GM21717 (cell line): ENCODE measurements around the gene VPS39.

Source experiments
- ATAC-seq: cut with Tn5 transposase; IDR thresholded peaks from one replicate; pipeline ENCODE4 v1.9.1; 2021; ENCODE audit warnings: mild to moderate bottlenecking, moderate library complexity; ENCODE audit not compliant: unreplicated experiment

VPS39 gene

DNA sequence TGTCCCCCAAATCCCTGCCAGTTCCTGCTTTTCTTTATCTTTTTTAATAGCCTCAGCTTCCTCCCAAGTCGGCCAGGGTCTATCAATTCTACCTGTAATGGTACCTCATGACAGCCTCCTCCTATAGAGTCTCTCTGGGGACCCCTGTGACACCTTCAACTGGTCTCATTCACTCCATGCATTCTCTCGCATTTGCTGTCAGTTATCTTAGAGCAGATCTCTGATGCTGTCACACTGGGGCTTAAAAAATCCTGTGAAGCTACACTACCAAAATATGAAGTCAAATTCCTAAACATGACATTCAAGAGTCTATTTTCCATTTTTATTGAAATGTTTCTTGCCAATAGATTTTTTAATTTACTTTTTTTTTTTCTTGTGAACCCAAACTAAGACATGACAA lies 5.5 kb downstream of the VPS39 start:
- ATAC-seq: no peak

DNA sequence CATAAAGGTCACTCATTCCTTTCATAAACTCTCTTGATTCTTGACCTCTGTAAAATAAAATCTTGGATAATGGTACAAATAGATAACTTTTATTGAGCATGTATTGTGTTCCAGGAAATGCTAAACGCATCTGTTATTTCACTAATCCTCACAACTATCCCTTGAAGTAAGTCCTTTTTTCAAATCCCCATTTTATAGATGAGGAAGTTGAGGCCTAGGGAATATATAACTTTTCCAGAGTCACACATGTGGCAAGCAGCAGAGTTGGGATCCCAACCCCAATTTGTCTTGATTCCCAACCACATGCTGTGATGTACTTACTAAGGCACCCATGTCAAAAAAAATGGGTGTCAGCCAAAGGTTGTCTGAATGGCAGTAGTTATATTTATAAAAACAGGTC lies 6.3 kb downstream of the VPS39 start:
- ATAC-seq: no peak

DNA sequence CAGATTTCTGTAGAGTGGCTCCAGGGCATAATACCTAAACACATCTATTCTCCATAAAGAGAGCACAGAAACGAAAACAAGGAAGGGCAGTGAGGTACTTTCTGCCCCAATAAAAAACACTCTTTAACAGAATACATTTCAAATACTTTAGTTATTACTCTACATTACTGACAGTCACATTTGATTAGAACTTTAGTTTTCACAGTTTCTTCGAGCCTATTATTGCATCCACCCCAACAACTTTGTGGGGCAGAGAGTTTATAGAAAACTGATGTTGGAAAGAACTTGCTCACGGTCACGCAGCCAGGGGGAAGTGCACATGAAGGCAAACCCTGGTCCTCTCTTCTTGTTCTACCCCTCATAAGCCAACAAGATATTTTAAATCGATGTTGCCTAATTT lies 9.0 kb downstream of the VPS39 start:
- no peak for ATAC-seq

DNA sequence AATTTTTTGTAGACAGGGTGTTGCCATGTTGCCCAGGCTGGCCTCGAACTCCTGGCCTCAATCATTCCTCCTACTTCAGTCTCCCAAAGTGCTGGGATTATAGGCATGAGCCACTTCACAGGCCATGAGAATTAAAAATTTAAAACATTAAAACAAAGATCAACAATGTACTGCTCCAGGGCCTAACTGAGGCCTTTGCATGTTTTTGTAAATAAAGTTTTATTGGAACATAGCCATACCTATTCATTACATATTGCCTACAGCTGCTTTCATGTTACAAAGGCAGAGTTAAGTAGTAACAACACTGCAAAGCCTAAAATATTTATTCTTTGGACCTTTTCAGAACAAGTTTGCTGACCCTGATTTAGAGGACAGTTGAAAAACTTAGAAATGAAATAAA lies 9.6 kb downstream of the VPS39 start:
- no peak for ATAC-seq

DNA sequence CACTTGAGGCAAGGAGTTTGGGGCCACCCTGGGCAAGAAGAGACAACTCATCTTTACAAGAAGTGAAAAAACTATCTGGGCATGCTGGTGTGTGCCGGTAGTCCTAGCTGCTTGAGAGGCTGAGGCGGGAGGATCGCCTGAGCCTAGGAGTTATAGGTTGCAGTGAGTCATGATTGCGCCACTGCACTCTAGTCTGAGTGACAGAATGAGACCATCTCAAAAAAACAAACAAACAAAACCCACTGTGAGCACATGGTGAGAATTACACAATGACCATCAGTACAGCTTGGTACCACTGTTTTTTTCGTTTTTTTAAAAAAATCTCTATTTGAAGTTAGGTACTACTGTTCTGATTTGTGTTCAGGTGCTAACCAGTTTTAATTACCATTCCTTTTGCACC lies 13.6 kb downstream of the VPS39 start:
- ATAC-seq: no peak

DNA sequence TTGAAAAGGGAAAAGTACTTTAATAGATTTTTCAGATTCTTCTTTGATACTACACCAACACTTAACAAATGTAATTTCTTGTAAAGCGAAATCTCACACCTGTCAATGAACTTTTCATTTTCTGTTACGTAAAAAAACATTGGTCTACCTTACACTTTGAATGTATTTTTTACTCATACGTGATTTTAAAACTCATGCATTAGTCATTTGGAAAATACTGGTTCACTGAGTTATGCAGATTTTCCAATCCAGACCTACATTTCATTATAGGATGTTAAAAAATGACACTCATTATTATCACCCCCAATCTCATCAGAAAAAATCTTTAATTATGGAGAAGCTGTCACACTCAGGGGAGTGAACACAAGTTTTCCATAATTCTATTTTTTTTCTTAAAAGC lies 14.7 kb downstream of the VPS39 start:
- ATAC-seq: no peak

DNA sequence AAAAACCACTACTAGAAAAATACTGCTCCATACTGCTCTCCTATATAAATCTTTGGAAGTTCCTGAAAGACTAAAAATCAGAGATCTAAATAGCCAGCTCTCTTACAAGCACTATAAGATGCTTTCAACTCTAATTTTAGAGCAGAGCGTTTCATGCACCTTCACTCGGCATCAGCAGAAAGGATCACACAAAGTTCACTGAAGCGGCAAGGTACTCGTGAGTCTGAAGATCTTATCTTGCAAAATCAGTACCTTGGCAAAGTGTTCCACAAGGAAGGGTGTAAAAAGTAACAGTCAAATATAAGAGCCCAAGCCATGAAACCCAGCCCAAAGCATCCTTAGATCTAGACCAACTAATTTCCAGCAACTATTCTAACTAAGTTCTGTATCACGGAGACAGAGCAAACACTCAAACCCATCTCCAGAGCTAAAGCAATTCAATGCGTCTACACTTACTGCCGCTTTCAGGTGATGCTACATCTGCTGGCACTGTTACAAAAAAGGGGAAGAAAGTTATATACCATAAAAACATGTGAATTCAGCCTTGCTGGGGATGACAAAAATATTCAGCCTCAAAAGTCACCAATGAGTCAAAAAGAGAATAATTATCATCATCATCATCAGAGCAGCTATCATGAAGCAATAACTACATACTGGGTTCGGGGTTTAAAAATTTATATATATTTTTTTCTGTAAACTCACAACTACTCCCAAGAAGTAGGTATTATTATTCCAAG lies 16.3 kb downstream of the VPS39 start:
- no peak for ATAC-seq

DNA sequence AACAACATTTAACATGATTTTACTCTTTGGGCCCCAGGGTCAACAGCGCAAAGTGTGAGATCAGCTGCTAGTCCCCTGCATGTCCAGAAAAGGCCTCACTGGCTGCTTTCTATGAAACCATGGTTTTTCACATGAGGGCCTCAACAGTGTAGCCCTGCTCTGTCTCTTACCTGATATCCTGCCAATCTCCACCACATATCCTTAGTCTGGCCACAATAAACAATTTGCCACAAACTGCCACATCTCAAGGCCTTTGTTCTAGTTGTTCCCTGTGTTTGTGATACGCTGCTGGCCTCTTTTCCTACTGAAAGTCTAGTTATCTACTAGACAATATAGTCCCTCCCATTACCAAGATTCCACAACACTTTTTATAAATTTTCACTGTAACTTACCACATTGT lies 17.7 kb downstream of the VPS39 start:
- no peak for ATAC-seq

DNA sequence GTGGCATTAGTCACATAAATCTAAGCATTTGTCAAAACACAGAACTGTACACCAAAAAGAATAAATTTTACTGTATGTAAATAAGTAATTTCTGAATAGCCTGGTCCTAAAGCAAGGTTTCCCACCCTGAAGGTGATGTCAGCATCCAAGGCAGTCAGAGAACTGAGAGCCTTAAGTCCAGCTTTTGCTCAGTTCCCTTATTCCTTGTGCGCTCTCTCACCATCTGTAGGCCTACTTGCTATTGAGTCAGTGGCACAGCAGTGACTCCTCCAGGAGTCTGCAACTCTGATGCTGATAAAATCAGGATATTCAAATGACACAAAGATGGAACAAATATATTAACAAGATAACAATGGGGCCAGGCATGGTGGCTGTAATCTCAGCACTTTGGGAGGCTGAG lies 22.3 kb downstream of the VPS39 start:
- ATAC-seq: no peak

DNA sequence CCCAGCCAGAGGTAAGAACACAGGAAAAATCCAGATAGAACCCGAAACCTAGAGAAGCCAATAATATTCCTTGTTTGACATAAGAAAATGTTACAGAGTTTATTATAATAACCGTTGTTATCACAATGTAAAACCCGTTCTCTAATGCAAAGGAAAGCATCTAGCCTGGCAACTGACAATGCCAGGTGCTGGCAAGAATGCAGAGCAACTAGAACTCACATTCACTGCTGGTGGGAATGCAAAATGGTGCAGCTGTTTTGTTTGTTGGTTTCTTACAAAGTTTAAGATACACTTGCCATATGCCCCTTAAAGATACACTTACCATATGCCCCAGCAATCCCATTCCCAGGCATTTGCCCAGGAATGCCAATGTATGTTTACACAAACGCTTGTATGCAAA lies 23.4 kb downstream of the VPS39 start:
- no peak for ATAC-seq

DNA sequence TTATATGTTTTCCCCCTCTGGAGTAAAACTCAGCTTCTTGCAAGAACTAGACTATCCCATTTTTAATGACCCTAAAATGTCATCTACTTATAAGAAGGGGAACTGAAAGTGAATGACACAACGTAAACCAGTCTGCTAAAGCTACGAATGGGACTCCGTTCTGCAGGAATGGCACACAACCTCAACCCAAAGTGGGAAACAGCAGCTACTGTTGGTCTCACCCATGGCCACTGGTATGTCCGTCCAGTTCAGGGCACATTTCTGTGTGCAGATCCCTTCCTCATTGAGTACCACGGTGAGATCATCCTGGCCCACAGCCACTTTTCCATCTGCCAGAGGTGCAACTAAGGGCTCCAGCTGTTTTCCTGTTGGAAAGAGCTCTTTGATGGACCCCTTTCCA lies 23.8 kb downstream of the VPS39 start:
- no peak for ATAC-seq

DNA sequence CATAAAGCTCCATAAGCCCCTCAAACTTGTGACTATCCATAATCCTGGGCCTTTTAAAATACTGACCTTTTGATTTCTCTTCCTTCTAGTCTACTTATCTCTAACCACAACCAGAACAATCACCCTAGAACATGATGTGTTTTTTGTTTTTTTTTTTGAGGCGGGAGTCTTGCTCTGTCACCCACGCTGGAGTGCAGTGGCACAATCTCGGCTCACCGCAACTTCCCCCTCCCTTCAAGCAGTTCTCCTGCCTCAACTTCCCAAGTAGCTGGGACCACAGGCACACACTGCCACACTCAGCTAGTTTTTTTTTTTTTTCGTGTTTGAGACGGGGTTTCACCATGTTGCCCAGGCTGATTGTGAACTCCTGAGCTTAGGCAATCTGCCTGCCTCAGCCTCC lies 25.1 kb downstream of the VPS39 start:
- ATAC-seq: no peak

DNA sequence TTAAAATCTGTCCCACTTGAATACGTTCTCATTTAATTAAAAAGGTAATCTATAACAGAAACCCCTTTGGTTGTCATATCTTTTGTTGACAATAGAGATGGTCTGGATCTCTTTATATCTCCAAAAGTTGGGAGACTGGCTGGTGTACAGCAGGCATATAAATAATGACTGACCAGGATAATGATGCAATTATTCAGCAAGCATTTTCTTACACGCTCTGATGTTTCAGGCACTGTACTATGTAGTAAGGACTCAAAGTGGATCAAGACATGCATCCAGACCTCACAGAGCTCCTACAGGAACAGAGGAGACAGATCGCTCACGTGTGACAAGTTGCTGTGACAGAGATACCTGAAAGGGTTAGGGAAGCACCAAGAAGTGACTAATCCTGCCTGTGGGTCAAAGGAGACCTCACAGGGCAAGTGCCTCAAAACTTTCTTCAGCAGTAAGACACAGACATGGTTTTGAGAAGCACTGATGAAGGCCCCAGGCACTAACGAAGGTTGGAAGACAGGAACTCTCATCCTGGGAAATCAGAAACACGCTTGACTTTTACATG lies 25.7 kb downstream of the VPS39 start:
- ATAC-seq: no peak

DNA sequence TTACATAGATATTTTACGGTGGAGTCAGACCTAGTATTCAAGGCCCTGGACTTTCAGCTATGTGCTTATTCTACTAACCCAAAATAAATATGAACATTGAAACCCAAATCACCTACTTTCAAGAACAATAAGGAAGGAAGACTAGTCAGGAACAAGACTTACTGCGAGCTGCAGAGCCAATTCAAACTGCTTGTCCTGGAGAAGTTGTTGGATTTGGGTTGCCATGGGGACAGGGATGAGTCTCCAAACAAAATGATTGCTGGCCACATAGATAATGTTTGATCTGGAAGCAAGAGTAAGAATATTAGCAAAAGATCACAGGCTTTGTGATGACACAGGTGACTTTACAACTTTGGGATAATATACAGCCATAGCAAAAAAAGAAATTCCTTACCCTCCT lies 30.0 kb downstream of the VPS39 start:
- no peak for ATAC-seq

DNA sequence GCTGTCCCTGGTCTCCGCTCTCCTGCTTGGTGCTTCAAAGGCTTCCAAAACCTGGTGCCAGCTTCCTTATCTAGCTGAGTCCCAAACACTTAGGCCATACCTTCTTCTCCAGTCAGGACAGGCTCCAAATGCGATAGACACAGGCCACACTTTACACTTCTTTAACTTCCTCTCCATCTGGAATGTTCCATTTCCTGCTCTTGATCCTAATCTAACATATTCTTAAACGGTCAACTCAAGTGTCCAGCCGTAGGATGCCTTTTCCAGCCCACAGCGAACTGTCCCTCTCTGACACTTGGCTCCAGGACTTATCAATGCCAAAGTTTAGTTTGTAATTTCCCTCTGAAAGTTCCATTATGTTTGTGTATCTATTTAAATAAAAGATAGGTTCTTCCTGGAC lies 32.4 kb downstream of the VPS39 start:
- ATAC-seq: no peak

DNA sequence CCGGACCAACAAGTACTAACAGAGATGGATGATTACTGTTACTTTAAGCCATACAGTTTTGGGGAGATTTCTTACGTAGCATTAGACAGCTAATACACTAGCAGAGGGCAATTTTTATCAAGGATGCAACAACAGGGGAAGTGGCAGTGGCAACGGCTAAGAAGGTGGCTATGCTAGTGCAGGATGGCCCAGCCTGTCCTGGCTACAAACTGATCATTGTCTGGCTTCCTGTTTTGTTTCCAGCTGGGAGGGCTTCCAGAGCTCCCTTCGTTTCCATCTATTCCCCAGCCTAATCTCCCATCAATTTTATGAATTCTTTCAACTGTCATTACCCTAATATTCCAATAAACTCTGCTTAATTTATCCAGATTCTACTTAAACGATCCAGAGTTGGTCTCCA lies 35.6 kb downstream of the VPS39 start:
- no peak for ATAC-seq

DNA sequence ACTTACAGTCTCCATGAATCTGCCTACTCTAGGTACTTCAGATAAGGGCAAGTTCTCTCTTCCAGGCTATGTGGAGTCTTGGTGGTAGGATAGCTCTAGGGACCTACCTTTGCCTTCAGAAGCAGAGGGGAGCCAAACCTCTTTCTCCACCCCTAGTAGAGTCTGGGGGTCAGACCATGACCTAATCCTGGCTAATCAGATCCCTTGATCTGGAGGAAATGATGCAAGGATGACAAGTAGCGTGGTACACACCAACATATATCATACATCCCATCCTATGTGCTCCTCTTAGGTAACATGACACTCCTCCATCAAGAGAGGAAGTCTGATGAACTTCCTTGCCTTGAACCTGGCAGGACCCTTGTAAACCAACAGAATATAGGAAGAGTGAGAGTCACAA lies 36.3 kb downstream of the VPS39 start:
- no peak for ATAC-seq

DNA sequence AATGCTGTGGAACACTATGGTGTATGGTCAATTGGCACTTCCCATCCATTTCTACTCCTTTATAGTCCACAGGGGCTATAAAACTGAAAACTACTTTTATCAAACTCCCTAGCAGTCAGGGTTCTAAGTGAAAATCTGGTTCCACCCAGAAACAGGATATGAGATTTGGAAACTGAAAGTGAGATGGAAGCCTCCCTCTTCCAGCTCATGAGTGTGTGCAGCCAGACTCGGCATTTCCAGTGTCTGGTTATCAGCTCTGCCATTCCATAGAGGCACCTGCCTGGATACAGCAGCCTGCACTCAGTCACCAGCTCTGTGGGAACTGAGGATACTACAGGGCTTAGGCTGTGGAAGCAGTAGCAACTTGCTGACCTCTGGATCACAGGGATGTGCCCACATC lies 37.0 kb downstream of the VPS39 start:
- no peak for ATAC-seq

DNA sequence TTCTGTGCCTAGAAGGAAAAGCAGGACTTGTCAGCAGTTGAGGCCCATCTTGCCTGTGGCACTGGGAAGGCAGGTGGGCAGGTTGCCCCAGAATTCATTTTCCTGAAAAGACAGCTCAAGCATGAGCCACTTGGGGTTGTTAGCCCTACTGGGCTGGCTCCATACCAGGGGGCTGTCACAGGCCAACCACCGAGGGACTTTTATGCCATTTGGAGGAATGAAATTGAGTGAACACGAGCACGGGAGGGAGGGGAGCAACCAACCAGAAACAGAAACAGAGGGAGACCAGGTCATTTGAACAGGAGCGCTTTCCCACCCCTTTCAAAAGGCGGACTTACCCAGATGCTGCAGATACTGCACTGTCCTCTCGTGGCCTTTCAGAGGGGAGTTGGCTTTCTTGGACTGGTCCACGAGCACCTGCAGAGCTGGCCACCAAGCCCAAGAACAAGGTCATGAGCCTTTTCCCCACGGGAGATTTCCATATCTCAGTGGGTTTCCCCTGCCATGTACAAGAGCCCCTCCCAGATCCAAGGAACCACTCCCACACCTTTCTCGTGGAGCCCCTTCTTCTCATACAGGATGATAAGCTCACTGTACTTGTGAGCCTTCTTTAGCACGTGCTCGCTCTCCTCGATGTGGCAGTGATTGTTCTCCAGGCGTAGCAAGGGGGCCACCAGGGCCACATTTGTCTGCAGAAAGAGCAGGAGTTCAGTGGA lies 41.7 kb downstream of the VPS39 start:
- ATAC-seq: no peak

DNA sequence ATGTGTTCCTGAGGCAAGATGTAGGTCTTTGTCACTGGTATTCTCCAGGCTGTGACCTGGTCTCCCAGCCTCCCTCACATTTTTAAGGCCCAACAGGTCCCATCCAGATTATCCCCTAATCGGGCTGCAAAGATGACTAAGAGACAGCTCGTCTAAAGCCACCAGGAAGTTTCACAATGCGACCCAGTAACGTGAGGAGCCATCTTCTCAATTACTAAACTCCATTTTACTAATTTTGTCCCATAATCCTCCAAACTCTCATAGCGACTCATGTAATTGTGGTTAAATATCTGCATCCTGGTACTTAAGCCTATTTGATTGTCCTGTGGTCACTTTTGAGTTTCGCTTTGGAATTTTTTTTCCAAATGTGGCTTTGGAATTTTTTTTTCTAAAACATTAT lies 43.0 kb downstream of the VPS39 start:
- no peak for ATAC-seq

DNA sequence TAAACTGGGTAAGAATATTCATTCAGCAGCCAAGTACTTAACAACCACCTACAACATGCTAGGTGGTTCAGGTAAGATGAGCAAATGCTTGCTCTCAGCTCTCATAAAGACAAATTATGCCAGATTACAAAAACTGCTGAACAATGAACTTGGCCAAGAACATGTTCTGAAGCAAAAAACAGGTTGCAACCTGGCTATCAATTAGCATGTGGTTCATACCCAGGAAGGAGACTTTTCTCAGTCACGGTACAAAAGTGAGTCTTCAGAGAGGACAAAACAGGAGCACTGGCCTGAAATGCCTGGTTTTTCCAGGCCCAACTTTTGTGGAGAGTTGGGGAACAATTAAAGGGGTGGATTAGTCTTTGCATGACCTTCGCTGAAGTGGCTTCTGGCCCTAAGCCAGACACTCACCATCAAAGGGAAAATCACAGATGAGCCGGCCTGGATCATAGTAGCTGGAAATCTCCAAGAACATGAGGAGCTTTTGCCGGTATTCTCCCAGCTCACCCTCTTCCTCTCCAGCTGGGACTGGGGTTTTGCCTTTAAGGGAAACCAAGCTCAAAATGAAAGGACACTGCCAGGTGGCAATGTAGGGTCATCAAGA lies 44.1 kb downstream of the VPS39 start:
- ATAC-seq: no peak

DNA sequence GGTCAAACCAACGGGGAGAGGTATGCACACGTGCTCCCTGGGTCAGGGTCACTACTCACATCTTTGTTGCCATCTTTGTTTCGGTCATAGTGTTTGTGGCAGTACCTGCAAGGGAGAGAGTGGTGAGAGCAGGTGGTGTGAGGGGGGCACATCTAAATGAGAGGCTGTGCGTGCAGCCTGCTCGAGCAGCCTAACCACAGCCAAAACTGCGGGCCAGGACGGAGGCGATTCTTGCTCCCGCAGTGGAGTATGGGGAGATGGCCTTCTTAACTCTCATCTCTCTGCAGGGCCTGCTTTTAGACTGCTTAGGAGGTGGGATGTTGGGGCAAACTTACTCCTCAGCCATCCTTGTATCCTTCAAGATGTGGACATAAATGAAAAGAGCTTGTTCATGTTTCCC lies 44.8 kb downstream of the VPS39 start:
- ATAC-seq: no peak
